Esophagus squamous epithelium (tissue), 4 donors: ENCODE measurements around the gene BID.

Source experiments
- POLR2A ChIP-seq, 4 donors: fragments of 450-650 bp; IDR thresholded peaks; one replicate each; pipeline ENCODE4 v1.6.1; 2017; ENCODE audit warnings: antibody characterized with exemption in 4 of 4, mild to moderate bottlenecking in 4 of 4, moderate library complexity in 3 of 4
- TF ChIP-seq, protein P1 (sequence below), 6 experiments: fragments of 450-650 bp in 4 of 6; fragments of 200-600 bp in 2 of 6; sonication (generic) in 2 of 6; IDR thresholded peaks; one replicate each; pipeline ENCODE4 v1.5.1; 2016 to 2019; ENCODE audit warnings: antibody characterized with exemption in 6 of 6, mild to moderate bottlenecking in 4 of 6, moderate library complexity in 4 of 6

DNA sequence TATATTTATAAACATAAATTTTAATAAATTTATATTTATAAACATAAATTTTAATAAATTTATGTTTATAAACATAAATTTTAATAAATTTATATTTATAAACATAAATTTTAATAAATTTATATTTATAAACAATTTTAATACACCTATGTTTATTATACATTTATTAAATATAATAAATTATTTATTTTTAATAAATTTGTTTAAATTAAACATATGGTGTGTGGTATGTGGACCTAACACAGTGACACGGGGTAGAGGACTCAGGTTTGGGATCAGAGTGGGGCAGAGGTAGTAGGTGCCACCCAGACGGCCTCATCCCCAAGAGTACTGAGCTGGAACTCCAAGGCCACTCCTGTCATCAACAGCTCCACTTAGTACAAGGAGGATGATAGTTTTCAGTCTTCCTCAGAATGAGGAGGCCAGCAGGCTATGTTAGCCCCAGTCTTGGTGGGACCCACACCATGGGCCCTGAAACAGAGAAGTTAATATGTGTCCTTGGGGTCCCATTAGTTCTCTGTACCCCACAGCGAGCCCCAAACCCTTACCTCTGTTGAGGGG, 46.7 kb upstream of the BID start:
- TF ChIP-seq, protein P1, sequence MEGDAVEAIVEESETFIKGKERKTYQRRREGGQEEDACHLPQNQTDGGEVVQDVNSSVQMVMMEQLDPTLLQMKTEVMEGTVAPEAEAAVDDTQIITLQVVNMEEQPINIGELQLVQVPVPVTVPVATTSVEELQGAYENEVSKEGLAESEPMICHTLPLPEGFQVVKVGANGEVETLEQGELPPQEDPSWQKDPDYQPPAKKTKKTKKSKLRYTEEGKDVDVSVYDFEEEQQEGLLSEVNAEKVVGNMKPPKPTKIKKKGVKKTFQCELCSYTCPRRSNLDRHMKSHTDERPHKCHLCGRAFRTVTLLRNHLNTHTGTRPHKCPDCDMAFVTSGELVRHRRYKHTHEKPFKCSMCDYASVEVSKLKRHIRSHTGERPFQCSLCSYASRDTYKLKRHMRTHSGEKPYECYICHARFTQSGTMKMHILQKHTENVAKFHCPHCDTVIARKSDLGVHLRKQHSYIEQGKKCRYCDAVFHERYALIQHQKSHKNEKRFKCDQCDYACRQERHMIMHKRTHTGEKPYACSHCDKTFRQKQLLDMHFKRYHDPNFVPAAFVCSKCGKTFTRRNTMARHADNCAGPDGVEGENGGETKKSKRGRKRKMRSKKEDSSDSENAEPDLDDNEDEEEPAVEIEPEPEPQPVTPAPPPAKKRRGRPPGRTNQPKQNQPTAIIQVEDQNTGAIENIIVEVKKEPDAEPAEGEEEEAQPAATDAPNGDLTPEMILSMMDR (IDR thresholded peaks at IDR 0.05): no peak
- no peak for TF ChIP-seq POLR2A (IDR thresholded peaks at IDR 0.05)
